CD4-positive, alpha-beta T cell treated with Interleukin-21 for 1 hour (primary cell): ENCODE measurements around the gene NUMBL.
A peak's percentile ranks its signal among the peaks of the same experiment; 100 is the strongest.

Experiments
- DNase-seq: peaks from one replicate; pipeline ENCODE4 v3.0.0-alpha.2; 2020

NUMBL gene

GRCh38 chr19:40716031-40716481, 25.6 kb upstream of the NUMBL start:
- peak; percentile 67 for DNase-seq

GRCh38 chr19:40714441-40715299, 24.2 kb upstream of the NUMBL start:
- peak; percentile 96 for DNase-seq

GRCh38 chr19:40713939-40714338, 23.5 kb upstream of the NUMBL start:
- no peak for DNase-seq

GRCh38 chr19:40709817-40710216, 19.4 kb upstream of the NUMBL start:
- DNase-seq = no peak

- no peak for DNase-seq
Observed at GRCh38 chr19:40707615-40708014, 17.2 kb upstream of the NUMBL start.

- DNase-seq = no peak
Observed at GRCh38 chr19:40705950-40706619, 15.6 kb upstream of the NUMBL start.

- no peak for DNase-seq
Observed at GRCh38 chr19:40705362-40705651, 14.9 kb upstream of the NUMBL start.

GRCh38 chr19:40704491-40705361, 14.3 kb upstream of the NUMBL start:
- DNase-seq = no peak

- no peak for DNase-seq
Observed at GRCh38 chr19:40703029-40703755, 12.7 kb upstream of the NUMBL start.

- DNase-seq = no peak
Observed at GRCh38 chr19:40702337-40703012, 12.0 kb upstream of the NUMBL start.

GRCh38 chr19:40701758-40702157, 11.3 kb upstream of the NUMBL start:
- no peak for DNase-seq

GRCh38 chr19:40700083-40700482, 9.6 kb upstream of the NUMBL start:
- DNase-seq = no peak

- no peak for DNase-seq
Observed at GRCh38 chr19:40697007-40697406, 6.6 kb upstream of the NUMBL start.

- DNase-seq = no peak
Observed at GRCh38 chr19:40695881-40696280, 5.4 kb upstream of the NUMBL start.

- no peak for DNase-seq
Observed at GRCh38 chr19:40693896-40694295, 3.4 kb upstream of the NUMBL start.

- DNase-seq = no peak
Observed at GRCh38 chr19:40693150-40693788, 2.8 kb upstream of the NUMBL start.

GRCh38 chr19:40692212-40692551, 1.7 kb upstream of the NUMBL start:
- DNase-seq = no peak

- DNase-seq = peak; percentile 5
Observed at GRCh38 chr19:40691421-40692211, 1.2 kb upstream of the NUMBL start.

- peak; percentile 88 for DNase-seq
Observed at GRCh38 chr19:40690693-40691420, 406 bp upstream of the NUMBL start.
